HG02642 (cell line): ENCODE data around the gene AKR1D1.
"Not testable (repeated sequence)": the region's sequence is repeated elsewhere in the genome, so short reads cannot be mapped to it uniquely, and the experiment has no call there.

Experiments
- ATAC-seq: cut with Tn5 transposase; IDR thresholded peaks from one replicate; pipeline ENCODE4 v1.9.1; 2021; ENCODE audit warnings: mild to moderate bottlenecking; ENCODE audit not compliant: unreplicated experiment, poor library complexity

AKR1D1 gene

GRCh38 chr7:138116141-138116540, 39.9 kb downstream of the AKR1D1 start:
- ATAC-seq: no peak

GRCh38 chr7:138116892-138117291, 40.6 kb downstream of the AKR1D1 start:
- ATAC-seq: no peak

GRCh38 chr7:138120140-138120827, 44.0 kb downstream of the AKR1D1 start:
- ATAC-seq: no peak

GRCh38 chr7:138122162-138122561, 45.9 kb downstream of the AKR1D1 start:
- no peak for ATAC-seq

GRCh38 chr7:138125119-138125518, 48.9 kb downstream of the AKR1D1 start:
- ATAC-seq: no peak

- ATAC-seq: no peak
Measured at GRCh38 chr7:138125598-138126111, 49.4 kb downstream of the AKR1D1 start.

GRCh38 chr7:138126928-138127327, 50.7 kb downstream of the AKR1D1 start:
- no peak for ATAC-seq

GRCh38 chr7:138127996-138128395, 51.7 kb downstream of the AKR1D1 start:
- ATAC-seq: no peak

- ATAC-seq: no peak
Measured at GRCh38 chr7:138129551-138130165, 53.4 kb downstream of the AKR1D1 start.

- ATAC-seq: no peak
Measured at GRCh38 chr7:138137423-138138171, 61.3 kb downstream of the AKR1D1 start.

- no peak for ATAC-seq
Measured at GRCh38 chr7:138138244-138138643, 62.0 kb downstream of the AKR1D1 start.

- ATAC-seq: no peak
Measured at GRCh38 chr7:138142583-138143201, 66.4 kb downstream of the AKR1D1 start.

GRCh38 chr7:138144958-138145357, 68.7 kb downstream of the AKR1D1 start:
- no peak for ATAC-seq

GRCh38 chr7:138146221-138146620, 70.0 kb downstream of the AKR1D1 start:
- not testable (repeated sequence) for ATAC-seq

- ATAC-seq: not testable (repeated sequence)
Measured at GRCh38 chr7:138146757-138147734, 70.8 kb downstream of the AKR1D1 start.

- no peak for ATAC-seq
Measured at GRCh38 chr7:138151731-138152577, 75.7 kb downstream of the AKR1D1 start.

GRCh38 chr7:138154661-138155060, 78.4 kb downstream of the AKR1D1 start:
- ATAC-seq: no peak

- ATAC-seq: no peak
Measured at GRCh38 chr7:138157702-138158101, 81.4 kb downstream of the AKR1D1 start.
